Astrocyte (in vitro differentiated cells and primary cell): ENCODE results near the gene IGF2BP2. TPM values are rescaled to one million over a fixed set of nuclear protein-coding genes. Genes with fewer than 3 reads are reported as not detected.
"Not testable (repeated sequence)": the region's sequence is repeated elsewhere in the genome, so short reads cannot be mapped to it uniquely, and the experiment has no call there.

ENCODE experiments used
- DNase-seq: peaks from one replicate; pipeline ENCODE4 v3.0.0-alpha.2; 2010; ENCODE audit warnings: low read depth
- FAIRE-seq: peaks from 2 replicates; lab custom pipeline; 2011; peaks lifted over from hg19 to GRCh38; lab: Jason Lieb, UNC
- H2AFZ ChIP-seq: 2 replicates; pipeline ENCODE4 v1.6.0; 2012; ENCODE audit warnings: low read depth, low read length, inconsistent platforms
- H3K27ac ChIP-seq: 2 replicates; pipeline ENCODE4 v1.5.1; 2011; ENCODE audit warnings: low read depth, low read length, inconsistent platforms
- H3K27me3 ChIP-seq: 2 replicates; pipeline ENCODE4 v1.6.0; 2011; ENCODE audit warnings: low read length, inconsistent platforms; ENCODE audit not compliant: insufficient read depth
- H3K36me3 ChIP-seq: 2 replicates; pipeline ENCODE4 v1.5.1; 2011; ENCODE audit warnings: low read length, inconsistent platforms; ENCODE audit not compliant: insufficient read depth
- H3K4me1 ChIP-seq: 2 replicates; pipeline ENCODE4 v1.5.1; 2011; ENCODE audit warnings: low read length, inconsistent platforms; ENCODE audit not compliant: insufficient read depth
- H3K4me2 ChIP-seq: 2 replicates; pipeline ENCODE4 v1.6.0; 2012; ENCODE audit warnings: low read length, inconsistent platforms
- H3K4me3 ChIP-seq: 2 replicates; pipeline ENCODE4 v1.5.1; 2011; ENCODE audit warnings: low read depth, mild to moderate bottlenecking, low read length, inconsistent platforms; ENCODE audit not compliant: insufficient read depth
- H3K79me2 ChIP-seq: 2 replicates; pipeline ENCODE4 v1.6.0; 2012; ENCODE audit warnings: mild to moderate bottlenecking, low read length, inconsistent platforms; ENCODE audit not compliant: insufficient read depth
- H3K9ac ChIP-seq: 2 replicates; pipeline ENCODE4 v1.6.0; 2012; ENCODE audit warnings: mild to moderate bottlenecking, low read length, inconsistent platforms
- H3K9me3 ChIP-seq: 2 replicates; pipeline ENCODE4 v1.5.1; 2012; ENCODE audit warnings: low read depth, mild to moderate bottlenecking, low read length, inconsistent platforms; ENCODE audit not compliant: insufficient read depth
- H4K20me1 ChIP-seq: 2 replicates; pipeline ENCODE4 v1.6.0; 2012; ENCODE audit warnings: low read length, inconsistent platforms; ENCODE audit not compliant: insufficient read depth
- H3K27ac Mint-ChIP-seq: one replicate; pipeline ENCODE4 v1.8.0; 2021; ENCODE audit warnings: mild to moderate bottlenecking, mixed read lengths; ENCODE audit not compliant: unreplicated experiment
- H3K27me3 Mint-ChIP-seq: one replicate; pipeline ENCODE4 v1.8.0; 2021; ENCODE audit warnings: low read depth, mixed read lengths; ENCODE audit not compliant: unreplicated experiment
- H3K36me3 Mint-ChIP-seq: one replicate; pipeline ENCODE4 v1.8.0; 2021; ENCODE audit warnings: low read depth, mixed read lengths; ENCODE audit not compliant: unreplicated experiment
- H3K4me1 Mint-ChIP-seq: one replicate; pipeline ENCODE4 v1.8.0; 2021; ENCODE audit warnings: low read depth, mixed read lengths; ENCODE audit not compliant: unreplicated experiment
- H3K4me3 Mint-ChIP-seq: one replicate; pipeline ENCODE4 v1.8.0; 2021; ENCODE audit warnings: mild to moderate bottlenecking, moderate library complexity, mixed read lengths; ENCODE audit not compliant: unreplicated experiment
- H3K9me3 Mint-ChIP-seq: one replicate; pipeline ENCODE4 v1.8.0; 2021; ENCODE audit warnings: mild to moderate bottlenecking, mixed read lengths; ENCODE audit not compliant: unreplicated experiment
- CTCF ChIP-seq: IDR thresholded peaks from 2 replicates; pipeline ENCODE4 v1.5.1; 2011; ENCODE audit warnings: low read depth, mild to moderate bottlenecking, inconsistent platforms, low read length, moderate library complexity; ENCODE audit not compliant: insufficient read depth
- EZH2 ChIP-seq: IDR thresholded peaks from 2 replicates; pipeline ENCODE4 v1.6.1; 2012; ENCODE audit warnings: mild to moderate bottlenecking, low read length, inconsistent platforms; ENCODE audit not compliant: insufficient read depth
- total RNA-seq: library from RNA; stranded (reverse); gene quantifications from 2 replicates; pipeline ENCODE4 v1.2.1, GENCODE V29; 2021

IGF2BP2 gene
- total RNA-seq, 1 donor from 2014 or later, result 162 TPM

DNA sequence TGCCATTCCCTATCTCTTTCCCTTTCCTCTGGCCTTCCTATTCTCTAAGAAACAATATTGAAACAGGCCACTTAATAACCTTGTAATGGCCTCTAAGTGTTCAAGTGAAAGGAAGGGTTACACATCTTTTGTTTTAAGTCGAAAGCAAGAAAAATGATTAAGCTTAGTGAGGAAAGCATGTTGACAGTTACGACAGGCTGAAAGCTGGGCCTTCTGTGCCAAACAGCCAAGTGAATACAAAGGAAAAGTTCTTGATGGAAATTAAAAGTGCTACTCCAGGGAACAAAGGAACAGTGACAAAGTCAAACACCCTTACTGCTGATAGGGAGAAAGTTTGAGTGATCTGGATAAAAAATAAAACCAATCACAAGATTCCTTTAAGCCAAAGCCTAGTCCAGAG, 184.5 kb downstream of the IGF2BP2 start:
- H3K27me3 ChIP-seq, result no peaks in the 10 kb centered on the region

GRCh38 chr3:185639632-185640206, 185.1 kb downstream of the IGF2BP2 start:
- Mint-ChIP-seq H3K36me3 (peaks cover 21% of the 10 kb centered on the region), H3K9me3 (no peaks in the 10 kb centered on the region), H3K4me3 (no peak overlapping the region), H3K4me1 (peaks cover 7% of the 10 kb centered on the region), H3K27me3 (no peaks in the 10 kb centered on the region), H3K27ac (no peak overlapping the region)
- H3K4me3 ChIP-seq, result no peak overlapping the region
- H3K36me3 ChIP-seq, result peaks cover 4% of the 10 kb centered on the region
- H3K4me1 ChIP-seq, result no peaks in the 10 kb centered on the region
- no peak overlapping the region for H3K9ac ChIP-seq
- H4K20me1 ChIP-seq, result peaks cover 5% of the 10 kb centered on the region
- DNase-seq (no peak), FAIRE-seq (no peak)
- H3K4me2 ChIP-seq, result no peak overlapping the region
- no peak overlapping the region for H3K27ac ChIP-seq
- no peak overlapping the region for H2AFZ ChIP-seq
- TF ChIP-seq EZH2 (no peak), CTCF (no peak)
- H3K9me3 ChIP-seq, result no peaks in the 10 kb centered on the region
- H3K79me2 ChIP-seq, result no peaks in the 10 kb centered on the region
- no peaks in the 10 kb centered on the region for H3K27me3 ChIP-seq

More for the DNA sequence above, 184.5 kb downstream of the IGF2BP2 start:
- no peak overlapping the region for H3K4me2 ChIP-seq
- peaks cover 4% of the 10 kb centered on the region for H3K36me3 ChIP-seq
- Mint-ChIP-seq H3K27ac (no peak overlapping the region), H3K36me3 (peaks cover 21% of the 10 kb centered on the region), H3K27me3 (no peaks in the 10 kb centered on the region), H3K9me3 (no peaks in the 10 kb centered on the region), H3K4me1 (peaks cover 11% of the 10 kb centered on the region), H3K4me3 (no peak overlapping the region)
- no peak for FAIRE-seq
- H3K9me3 ChIP-seq, result no peaks in the 10 kb centered on the region
- H3K4me3 ChIP-seq, result no peak overlapping the region
- no peak overlapping the region for H3K27ac ChIP-seq
- TF ChIP-seq EZH2 (no peak), CTCF (no peak)
- H3K9ac ChIP-seq, result no peak overlapping the region
- H2AFZ ChIP-seq, result no peak overlapping the region
- no peaks in the 10 kb centered on the region for H3K79me2 ChIP-seq
- no peak for DNase-seq
- H3K4me1 ChIP-seq, result no peaks in the 10 kb centered on the region
- H4K20me1 ChIP-seq, result peaks cover 5% of the 10 kb centered on the region

DNA sequence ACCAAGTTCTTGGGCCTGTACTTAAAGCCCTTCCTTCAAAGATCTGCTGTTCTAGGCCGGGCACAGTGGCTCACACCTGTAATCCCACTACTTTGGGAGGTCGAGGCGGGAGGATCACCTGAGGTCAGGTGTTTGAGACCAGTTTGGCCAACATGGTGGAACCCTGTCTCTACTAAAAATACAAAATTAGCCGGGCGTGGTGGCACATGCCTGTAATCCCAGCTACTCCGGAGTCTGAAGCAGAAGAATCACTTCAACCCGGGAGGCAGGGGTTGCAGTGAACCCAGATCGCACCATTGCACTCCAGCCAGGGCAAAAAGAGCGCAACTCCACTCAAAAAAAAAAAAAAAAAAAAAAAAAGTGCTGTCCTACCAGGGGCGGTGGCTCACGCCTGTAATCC, 186.2 kb downstream of the IGF2BP2 start:
- H3K27ac Mint-ChIP-seq, H3K27me3 Mint-ChIP-seq: not testable (repeated sequence)

More for the DNA sequence above, 186.2 kb downstream of the IGF2BP2 start:
- not testable (repeated sequence) for H3K27ac ChIP-seq, H3K9ac ChIP-seq, H3K27me3 ChIP-seq, H3K4me3 Mint-ChIP-seq, FAIRE-seq, H3K4me2 ChIP-seq, H4K20me1 ChIP-seq, H3K4me3 ChIP-seq, H3K9me3 ChIP-seq, DNase-seq, H3K79me2 ChIP-seq, H3K4me1 Mint-ChIP-seq, H3K36me3 ChIP-seq, H3K9me3 Mint-ChIP-seq, H2AFZ ChIP-seq, H3K4me1 ChIP-seq
- peaks cover 21% of the 10 kb centered on the region for H3K36me3 Mint-ChIP-seq
